H1 (cell line): ENCODE data around the gene ZSCAN5A. TPM values are rescaled to one million over a fixed set of nuclear protein-coding genes. Genes with fewer than 3 reads are reported as not detected.
"Not testable (repeated sequence)": the region's sequence is repeated elsewhere in the genome, so short reads cannot be mapped to it uniquely, and the experiment has no call there.

Experiments
- CTCF ChIA-PET: fragments of 300-600 bp; sonication (Branson Sonifier 250); formaldehyde crosslinking; loops from one replicate; lab custom pipeline; 2021; ENCODE audit not compliant: partially characterized antibody; lab: Charles Lee
- POLR2A ChIA-PET: fragments of 300-600 bp; sonication (Branson Sonifier 250); formaldehyde crosslinking; loops from one replicate; lab custom pipeline; 2021; ENCODE audit warnings: inconsistent platforms; ENCODE audit not compliant: partially characterized antibody; lab: Charles Lee
- DNase-seq, 2 experiments: peaks; one replicate each; pipeline versions ENCODE4 v3.0.0 to v3.0.0-alpha.2; 2010 to 2022; ENCODE audit warnings: low spot score in 2 of 2, low read depth in 1 of 2, mixed read lengths in 1 of 2
- FAIRE-seq: peaks from 2 replicates; lab custom pipeline; 2011; peaks lifted over from hg19 to GRCh38; lab: Jason Lieb, UNC
- H2AFZ ChIP-seq: 2 replicates; pipeline ENCODE4 v1.8.1; 2012; ENCODE audit warnings: low read length, inconsistent platforms
- H2AK5ac ChIP-seq: 2 replicates; pipeline ENCODE4 v1.6.1; 2013; ENCODE audit warnings: low read depth, low read length
- H2BK120ac ChIP-seq: replicated peaks from 2 replicates; pipeline ENCODE3; 2013; ENCODE audit warnings: low read depth, low read length, inconsistent platforms
- H2BK12ac ChIP-seq: 2 replicates; pipeline ENCODE4 v1.6.1; 2013; ENCODE audit warnings: low read depth, low read length
- H2BK15ac ChIP-seq: 2 replicates; pipeline ENCODE4 v1.6.1; 2013; ENCODE audit warnings: low read length
- H2BK20ac ChIP-seq: 2 replicates; pipeline ENCODE4 v1.6.1; 2013; ENCODE audit warnings: low read length
- H2BK5ac ChIP-seq: 2 replicates; pipeline ENCODE4 v1.6.1; 2013; ENCODE audit warnings: low read depth, low read length
- H3K14ac ChIP-seq: 2 replicates; pipeline ENCODE4 v1.6.1; 2013; ENCODE audit warnings: inconsistent platforms; ENCODE audit not compliant: insufficient read length
- H3K18ac ChIP-seq: 2 replicates; pipeline ENCODE4 v1.6.1; 2013; ENCODE audit warnings: low read length; ENCODE audit errors: extremely low read depth
- H3K23ac ChIP-seq: 2 replicates; pipeline ENCODE4 v1.6.1; 2013; ENCODE audit warnings: inconsistent platforms; ENCODE audit not compliant: insufficient read length
- H3K23me2 ChIP-seq: 2 replicates; pipeline ENCODE4 v1.6.1; 2013; ENCODE audit warnings: low read depth, low read length
- H3K27ac ChIP-seq: 2 replicates; pipeline ENCODE4 v1.6.1; 2011; ENCODE audit warnings: low read depth, low read length, inconsistent platforms
- H3K27me3 ChIP-seq, 4 experiments: replicated peaks in 1 of 4; 1 replicate in 1 of 4; 2 replicates in 3 of 4; pipeline versions ENCODE4 v1.6.1 to v1.8.1; 2011 to 2013; ENCODE audit warnings: low read length in 3 of 4, mild to moderate bottlenecking in 3 of 4, inconsistent platforms in 2 of 4, mixed read lengths in 2 of 4, moderate library complexity in 1 of 4; ENCODE audit not compliant: control insufficient read depth in 3 of 4, insufficient read depth in 3 of 4; ENCODE audit errors: extremely low read depth in 1 of 4
- H3K36me3 ChIP-seq, 4 experiments: 2 replicates each; pipeline versions ENCODE4 v1.6.1 to v1.8.1; 2011 to 2013; ENCODE audit warnings: mild to moderate bottlenecking in 4 of 4, low read length in 3 of 4, moderate library complexity in 2 of 4, control low read depth in 1 of 4, inconsistent platforms in 1 of 4; ENCODE audit not compliant: insufficient read depth in 4 of 4, control insufficient read depth in 2 of 4
- H3K4ac ChIP-seq: replicated peaks from 2 replicates; pipeline ENCODE3; 2013; ENCODE audit warnings: low read length, low read depth, mixed read lengths, inconsistent platforms; ENCODE audit not compliant: insufficient read length
- H3K4me1 ChIP-seq, 4 experiments: replicated peaks in 1 of 4; 1 replicate in 1 of 4; 2 replicates in 3 of 4; pipeline versions ENCODE4 v1.6.1 to v1.8.1; 2011 to 2013; ENCODE audit warnings: low read length in 3 of 4, inconsistent platforms in 2 of 4, mixed read lengths in 1 of 4; ENCODE audit not compliant: insufficient read depth in 4 of 4, control insufficient read depth in 3 of 4
- H3K4me2 ChIP-seq, 2 experiments: 2 replicates each; pipeline versions ENCODE4 v1.6.1 to v1.8.1; 2011 to 2013; ENCODE audit warnings: low read depth in 2 of 2, low read length in 2 of 2, control low read depth in 1 of 2, inconsistent platforms in 1 of 2, mild to moderate bottlenecking in 1 of 2; ENCODE audit not compliant: insufficient read depth in 1 of 2
- H3K4me3 ChIP-seq, 4 experiments: fragments of 200-600, 300-600 bp in 1 of 4; sonication (generic), shearing (Covaris generic), sonication (Bioruptor Twin) in 1 of 4; 2 replicates each; pipeline versions ENCODE4 v1.5.1 to v1.8.1; 2011 to 2016; ENCODE audit warnings: low read length in 4 of 4, low read depth in 3 of 4, control low read depth in 2 of 4, inconsistent platforms in 2 of 4, mild to moderate bottlenecking in 2 of 4, mixed read lengths in 1 of 4, moderate library complexity in 1 of 4; ENCODE audit not compliant: insufficient read depth in 2 of 4; ENCODE audit errors: extremely low read depth in 1 of 4
- H3K56ac ChIP-seq: replicated peaks from 2 replicates; pipeline ENCODE3; 2013; ENCODE audit warnings: low read depth, mild to moderate bottlenecking, mixed read lengths, low read length, inconsistent platforms; ENCODE audit not compliant: insufficient read length
- H3K79me1 ChIP-seq: 2 replicates; pipeline ENCODE4 v1.6.1; 2013; ENCODE audit warnings: low read depth, low read length, control low read depth
- H3K79me2 ChIP-seq, 2 experiments: 2 replicates each; pipeline versions ENCODE4 v1.6.1 to v1.8.1; 2012 to 2013; ENCODE audit warnings: low read length in 2 of 2, mild to moderate bottlenecking in 2 of 2, inconsistent platforms in 1 of 2; ENCODE audit not compliant: insufficient read depth in 2 of 2, control insufficient read depth in 1 of 2
- H3K9ac ChIP-seq, 4 experiments: replicated peaks in 1 of 4; 1 replicate in 1 of 4; 2 replicates in 3 of 4; pipeline versions ENCODE4 v1.6.1 to v1.8.1; 2011 to 2013; ENCODE audit warnings: low read depth in 3 of 4, low read length in 3 of 4, control low read depth in 2 of 4, mild to moderate bottlenecking in 2 of 4, moderate library complexity in 2 of 4, inconsistent platforms in 1 of 4; ENCODE audit errors: extremely low read depth in 1 of 4
- H3K9me3 ChIP-seq, 2 experiments: 2 replicates each; pipeline versions ENCODE4 v1.6.1 to v1.8.1; 2012 to 2013; ENCODE audit warnings: mild to moderate bottlenecking in 2 of 2, moderate library complexity in 2 of 2, control low read depth in 1 of 2, inconsistent platforms in 1 of 2, low read depth in 1 of 2, low read length in 1 of 2, mixed read lengths in 1 of 2; ENCODE audit not compliant: insufficient read depth in 2 of 2
- H4K20me1 ChIP-seq, 2 experiments: replicated peaks in 1 of 2; 2 replicates each; pipeline versions ENCODE3 to v1.8.1; 2011 to 2013; ENCODE audit warnings: inconsistent platforms in 2 of 2, low read length in 2 of 2, mild to moderate bottlenecking in 1 of 2; ENCODE audit not compliant: insufficient read depth in 2 of 2, control insufficient read depth in 1 of 2
- H4K5ac ChIP-seq: 2 replicates; pipeline ENCODE4 v1.6.1; 2013; ENCODE audit warnings: low read length, low read depth, mixed read lengths, inconsistent platforms; ENCODE audit not compliant: insufficient read length
- H4K8ac ChIP-seq: 2 replicates; pipeline ENCODE4 v1.8.0; 2013; ENCODE audit warnings: mild to moderate bottlenecking, moderate library complexity, low read length, inconsistent platforms; ENCODE audit not compliant: insufficient read depth; ENCODE audit errors: extremely low read depth
- H4K91ac ChIP-seq: replicated peaks from 2 replicates; pipeline ENCODE3; 2013; ENCODE audit warnings: low read length, mixed read lengths, inconsistent platforms; ENCODE audit not compliant: insufficient read length
- polyA plus RNA-seq, 7 experiments: library from polyadenylated mRNA; depleted of rRNA in 3 of 7; stranded (reverse) in 5 of 7; unstranded in 2 of 7; fragments of >200 nt in 5 of 7; fragments of 200-250 nt in 2 of 7; gene quantifications; 1 replicate in 5 of 7; 2 replicates in 1 of 7; 4 replicates in 1 of 7; pipeline versions ENCODE4 v1.2.1 to v1.2.3, GENCODE V29; 2011 to 2013; ENCODE audit warnings: missing spikeins in 2 of 7, mixed read lengths in 2 of 7
- total RNA-seq: library from RNA; stranded (reverse); fragmentation: NEBNext Ultra II Directional; extraction: Animal tissue kit (Norgen Biotek cat#: 25700); gene quantifications from 2 replicates; pipeline ENCODE4 v1.2.1, GENCODE V29; 2021

ZSCAN5A gene
- total and polyA plus RNA-seq, 2 of the 8 experiments (the other 6 are each of a cell fraction or from before 2014, with no cell fraction given) = 8.6 to 11.0 TPM

DNA sequence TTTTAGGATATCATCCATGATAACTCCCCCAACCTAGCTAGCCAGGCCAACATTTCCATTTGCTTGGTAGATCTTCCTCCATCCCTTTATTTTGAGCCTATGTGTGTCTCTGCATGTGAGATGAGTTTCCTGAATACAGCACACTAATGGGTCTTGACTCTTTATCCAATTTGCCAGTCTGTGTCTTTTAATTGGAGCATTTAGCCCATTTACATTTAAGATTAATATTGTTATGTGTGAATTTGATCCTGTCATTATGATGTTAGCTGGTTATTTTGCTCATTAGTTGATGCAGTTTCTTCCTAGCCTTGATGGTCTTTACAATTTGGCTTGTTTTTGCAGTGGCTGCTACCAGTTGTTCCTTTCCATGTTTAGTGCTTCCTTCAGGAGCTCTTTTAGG is 20.7 kb upstream of the ZSCAN5A start:
- H4K91ac ChIP-seq = not testable (repeated sequence)

More for the DNA sequence above, 20.7 kb upstream of the ZSCAN5A start:
- not testable (repeated sequence) for H4K20me1 ChIP-seq, H3K4me3 ChIP-seq, H4K8ac ChIP-seq, H3K27ac ChIP-seq, H3K14ac ChIP-seq, H3K27me3 ChIP-seq, H3K18ac ChIP-seq, H3K23me2 ChIP-seq, H3K79me2 ChIP-seq, H2BK20ac ChIP-seq, H2AFZ ChIP-seq, H2BK120ac ChIP-seq, H2BK5ac ChIP-seq, H3K4ac ChIP-seq, H3K23ac ChIP-seq, H3K56ac ChIP-seq, H3K79me1 ChIP-seq, H3K9ac ChIP-seq, H2BK15ac ChIP-seq, FAIRE-seq, H3K4me2 ChIP-seq, H4K5ac ChIP-seq, H3K4me1 ChIP-seq, H3K36me3 ChIP-seq, H2BK12ac ChIP-seq, DNase-seq, H2AK5ac ChIP-seq
- CTCF ChIA-PET = interaction anchor here (1.2 to 3.0 kb wide), 4 partner anchors 13 to 269 kb away, joined by 7 to 26 read pairs (median 10); no protein-coding TSS in a partner anchor
- POLR2A ChIA-PET = interaction anchor here (0.9 kb wide), 1 partner anchor 43 kb away, joined by 4 read pairs; no protein-coding TSS in a partner anchor
- H3K9me3 ChIP-seq = peaks cover 20 to 26% of the 10 kb centered on the region in 2 experiments
